ENCODE measurements around the gene TREML1.
A peak's percentile ranks its signal among the peaks of the same experiment; 100 is the strongest.

TREML1 gene

GRCh38 chr6:41153992-41154625 lies at the start of gene TREML1:
TREML1 (minus strand) TSS chr6:41154347; CDS start chr6:41154288, 59 bp downstream.
- Histone ChIP-seq H4K20me1 (no peaks in the 10 kb centered on the region), H3K36me3 (peaks cover 0 to 4% (median 0%) of the 10 kb centered on the region in 11 experiments; a peak in 1 of 22 replicates), H3K9me3 (replicated peaks in 1 of 11) (no peaks in the 10 kb centered on the region), H3K4me2 (peak within 1 kb of the TSS; percentile 29 to 72 (median 54); a peak in 21 of 22 replicates), H3K4me3 (no peak within 1 kb of the TSS), H3K27me3 (no peaks in the 10 kb centered on the region), H3K4me1 (peaks cover 11 to 39% (median 21%) of the 10 kb centered on the region in 10 experiments), H3K27ac (peak within 1 kb of the TSS in 1 of 11 experiments; percentile 22; a peak in 1 of 22 replicates), H3K9ac (no peak within 1 kb of the TSS)
- TF ChIP-seq Cebpa-rat (IDR thresholded peaks at IDR 0.05) = no peak

GRCh38 chr6:41201764-41202173 lies 47.6 kb upstream of the TREML1 start:
- Histone ChIP-seq H3K9me3 (replicated peaks in 1 of 11) (peaks cover 0 to 39% (median 1%) of the 10 kb centered on the region in 11 experiments; a peak in 8 of 22 replicates), H3K4me2 (peak overlapping the region; percentile 81 to 98 (median 93)), H3K9ac (peak overlapping the region in 10 of 11 experiments; percentile 77 to 88 (median 85); a peak in 19 of 22 replicates), H3K4me1 (peaks cover 35 to 73% (median 56%) of the 10 kb centered on the region in 10 experiments), H3K4me3 (peak overlapping the region in 6 of 10 experiments; percentile 54 to 68 (median 60); a peak in 10 of 20 replicates), H3K36me3 (peaks cover 0 to 19% (median 11%) of the 10 kb centered on the region in 11 experiments; a peak in 13 of 22 replicates), H3K27ac (peak overlapping the region; percentile 78 to 98 (median 96); a peak in 21 of 22 replicates), H4K20me1 (no peaks in the 10 kb centered on the region), H3K27me3 (no peaks in the 10 kb centered on the region)
- no peak for TF ChIP-seq Cebpa-rat (IDR thresholded peaks at IDR 0.05)

- peak within 1 kb of the TSS; percentile 66 to 88 (median 85) for H3K9ac ChIP-seq
- H4K20me1 ChIP-seq = no peaks in the 10 kb centered on the region
- TF ChIP-seq Cebpa-rat (IDR thresholded peaks at IDR 0.05) = no peak
- peak within 1 kb of the TSS; percentile 81 to 98 (median 93) for H3K4me2 ChIP-seq
- H3K27ac ChIP-seq = peak within 1 kb of the TSS; percentile 78 to 98 (median 96)
- peak within 1 kb of the TSS in 9 of 10 experiments; percentile 18 to 68 (median 55); a peak in 15 of 20 replicates for H3K4me3 ChIP-seq
- peaks cover 0 to 25% (median 14%) of the 10 kb centered on the region in 11 experiments; a peak in 13 of 22 replicates for H3K36me3 ChIP-seq
- H3K27me3 ChIP-seq = no peaks in the 10 kb centered on the region
- H3K9me3 ChIP-seq (replicated peaks in 1 of 11) = peaks cover 0 to 33% (median 0%) of the 10 kb centered on the region in 11 experiments; a peak in 6 of 22 replicates
- peaks cover 35 to 79% (median 56%) of the 10 kb centered on the region in 10 experiments for H3K4me1 ChIP-seq
These were observed 47.0 kb upstream of the TREML1 start, which contains the start of gene TREML2 for GRCh38 chr6:41200901-41201763. TREML2 (minus strand) TSS chr6:41201149; CDS start chr6:41201008, 141 bp downstream.

GRCh38 chr6:41200296-41200900 lies 46.3 kb upstream of the TREML1 start:
- Histone ChIP-seq H3K9me3 (replicated peaks in 1 of 11) (peaks cover 0 to 25% (median 0%) of the 10 kb centered on the region in 11 experiments; a peak in 6 of 22 replicates), H3K4me1 (peaks cover 35 to 85% (median 56%) of the 10 kb centered on the region in 10 experiments), H3K36me3 (peaks cover 0 to 32% (median 15%) of the 10 kb centered on the region in 11 experiments; a peak in 13 of 22 replicates), H3K4me2 (peak overlapping the region; percentile 81 to 98 (median 93)), H3K27ac (peak overlapping the region; percentile 78 to 98 (median 96)), H3K27me3 (no peaks in the 10 kb centered on the region), H4K20me1 (no peaks in the 10 kb centered on the region), H3K4me3 (peak overlapping the region in 9 of 10 experiments; percentile 18 to 68 (median 55); a peak in 15 of 20 replicates), H3K9ac (peak overlapping the region; percentile 66 to 88 (median 85))
- TF ChIP-seq Cebpa-rat (IDR thresholded peaks at IDR 0.05) = peak in 9 of 11 experiments; percentile 82 to 96 (median 89); a peak in 17 of 22 replicates

- H3K4me3 ChIP-seq = peak overlapping the region in 8 of 10 experiments; percentile 27 to 68 (median 56); a peak in 13 of 20 replicates
- H3K27ac ChIP-seq = peak overlapping the region; percentile 78 to 98 (median 96)
- H3K4me2 ChIP-seq = peak overlapping the region; percentile 81 to 98 (median 93)
- H3K9me3 ChIP-seq (replicated peaks in 1 of 11) = peaks cover 0 to 18% (median 0%) of the 10 kb centered on the region in 11 experiments; a peak in 6 of 22 replicates
- H4K20me1 ChIP-seq = no peaks in the 10 kb centered on the region
- peak overlapping the region; percentile 66 to 88 (median 85); a peak in 21 of 22 replicates for H3K9ac ChIP-seq
- no peaks in the 10 kb centered on the region for H3K27me3 ChIP-seq
- no peak for TF ChIP-seq Cebpa-rat (IDR thresholded peaks at IDR 0.05)
- H3K36me3 ChIP-seq = peaks cover 0 to 39% (median 18%) of the 10 kb centered on the region in 11 experiments; a peak in 14 of 22 replicates
- peaks cover 35 to 92% (median 56%) of the 10 kb centered on the region in 10 experiments for H3K4me1 ChIP-seq
These were observed 45.6 kb upstream of the TREML1 start for GRCh38 chr6:41199552-41200246.

GRCh38 chr6:41197234-41197633 lies 43.1 kb upstream of the TREML1 start:
- Histone ChIP-seq H3K36me3 (peaks cover 0 to 60% (median 30%) of the 10 kb centered on the region in 11 experiments; a peak in 14 of 22 replicates), H3K9me3 (replicated peaks in 1 of 11) (peaks cover 0 to 5% (median 0%) of the 10 kb centered on the region in 11 experiments; a peak in 1 of 22 replicates), H3K27me3 (no peaks in the 10 kb centered on the region), H3K9ac (no peak overlapping the region), H3K4me2 (peak overlapping the region in 3 of 11 experiments; percentile 96 to 98 (median 97); a peak in 6 of 22 replicates), H3K4me3 (no peak overlapping the region), H3K27ac (no peak overlapping the region), H4K20me1 (no peaks in the 10 kb centered on the region), H3K4me1 (peaks cover 35 to 88% (median 44%) of the 10 kb centered on the region in 10 experiments)
- no peak for TF ChIP-seq Cebpa-rat (IDR thresholded peaks at IDR 0.05)

GRCh38 chr6:41194386-41194785 lies 40.2 kb upstream of the TREML1 start:
- Histone ChIP-seq H3K4me2 (0 out of 22 replicates have a peak overlapping the region, but pooled peaks of 1 of the 11 experiments have one; percentile 4), H3K27me3 (no peaks in the 10 kb centered on the region), H4K20me1 (no peaks in the 10 kb centered on the region), H3K4me1 (peaks cover 6 to 68% (median 16%) of the 10 kb centered on the region in 10 experiments), H3K27ac (no peak overlapping the region), H3K9ac (no peak overlapping the region), H3K9me3 (replicated peaks in 1 of 11) (peaks cover 15 to 34% (median 17%) of the 10 kb centered on the region in 11 experiments), H3K36me3 (peaks cover 0 to 89% (median 56%) of the 10 kb centered on the region in 11 experiments; a peak in 15 of 22 replicates), H3K4me3 (no peak overlapping the region)
- TF ChIP-seq Cebpa-rat (IDR thresholded peaks at IDR 0.05) = no peak
